GM21529 (cell line): ENCODE results near the gene TNFRSF25.

Experiments used
- ATAC-seq: cut with Tn5 transposase; IDR thresholded peaks from one replicate; pipeline ENCODE4 v1.9.1; 2021; ENCODE audit not compliant: unreplicated experiment

TNFRSF25 gene

GRCh38 chr1:6488602-6489382 is 22.8 kb upstream of the TNFRSF25 start:
- ATAC-seq = no peak

GRCh38 chr1:6487804-6488484 is 22.0 kb upstream of the TNFRSF25 start:
- no peak for ATAC-seq

GRCh38 chr1:6486433-6487011 is 20.5 kb upstream of the TNFRSF25 start:
- ATAC-seq = no peak

GRCh38 chr1:6485168-6486101 is 19.5 kb upstream of the TNFRSF25 start:
- ATAC-seq = no peak

- no peak for ATAC-seq
Measured at GRCh38 chr1:6484826-6485167, 18.8 kb upstream of the TNFRSF25 start.

- no peak for ATAC-seq
Measured at GRCh38 chr1:6483761-6484117, 17.8 kb upstream of the TNFRSF25 start.

- ATAC-seq = no peak
Measured at GRCh38 chr1:6483017-6483760, 17.2 kb upstream of the TNFRSF25 start.

GRCh38 chr1:6481820-6482219 is 15.8 kb upstream of the TNFRSF25 start:
- ATAC-seq = no peak

GRCh38 chr1:6477039-6477820 is 11.3 kb upstream of the TNFRSF25 start:
- ATAC-seq = no peak

- ATAC-seq = no peak
Measured at GRCh38 chr1:6476483-6476882, 10.5 kb upstream of the TNFRSF25 start.

- no peak for ATAC-seq
Measured at GRCh38 chr1:6475381-6476133, 9.6 kb upstream of the TNFRSF25 start.

- no peak for ATAC-seq
Measured at GRCh38 chr1:6474815-6475282, 8.9 kb upstream of the TNFRSF25 start.

GRCh38 chr1:6473974-6474814 is 8.2 kb upstream of the TNFRSF25 start:
- no peak for ATAC-seq

GRCh38 chr1:6473156-6473555 is 7.2 kb upstream of the TNFRSF25 start:
- ATAC-seq = no peak

GRCh38 chr1:6472391-6472790 is 6.4 kb upstream of the TNFRSF25 start:
- no peak for ATAC-seq

- ATAC-seq = no peak
Measured at GRCh38 chr1:6471970-6472368, 6.0 kb upstream of the TNFRSF25 start.

- no peak for ATAC-seq
Measured at GRCh38 chr1:6471086-6471969, 5.4 kb upstream of the TNFRSF25 start.
